Retinal pigment epithelial cell (primary cell): ENCODE measurements around the gene UBE2H.

Source experiments
- DNase-seq: peaks from one replicate; pipeline ENCODE4 v3.0.0-alpha.2; 2010; ENCODE audit warnings: low read depth
- H3K4me3 ChIP-seq: 2 replicates; pipeline ENCODE4 v1.5.1; 2011; ENCODE audit warnings: mild to moderate bottlenecking, low read length, control low read depth, moderate library complexity
- TF ChIP-seq, protein P1 (sequence below): conservative IDR thresholded peaks from 2 replicates; pipeline ENCODE4 v1.5.1; 2011; ENCODE audit warnings: low read depth, low read length, control low read depth, inconsistent platforms

UBE2H gene

GRCh38 chr7:129793506-129794310 lies 159.1 kb downstream of the UBE2H start:
- TF ChIP-seq, protein P1, sequence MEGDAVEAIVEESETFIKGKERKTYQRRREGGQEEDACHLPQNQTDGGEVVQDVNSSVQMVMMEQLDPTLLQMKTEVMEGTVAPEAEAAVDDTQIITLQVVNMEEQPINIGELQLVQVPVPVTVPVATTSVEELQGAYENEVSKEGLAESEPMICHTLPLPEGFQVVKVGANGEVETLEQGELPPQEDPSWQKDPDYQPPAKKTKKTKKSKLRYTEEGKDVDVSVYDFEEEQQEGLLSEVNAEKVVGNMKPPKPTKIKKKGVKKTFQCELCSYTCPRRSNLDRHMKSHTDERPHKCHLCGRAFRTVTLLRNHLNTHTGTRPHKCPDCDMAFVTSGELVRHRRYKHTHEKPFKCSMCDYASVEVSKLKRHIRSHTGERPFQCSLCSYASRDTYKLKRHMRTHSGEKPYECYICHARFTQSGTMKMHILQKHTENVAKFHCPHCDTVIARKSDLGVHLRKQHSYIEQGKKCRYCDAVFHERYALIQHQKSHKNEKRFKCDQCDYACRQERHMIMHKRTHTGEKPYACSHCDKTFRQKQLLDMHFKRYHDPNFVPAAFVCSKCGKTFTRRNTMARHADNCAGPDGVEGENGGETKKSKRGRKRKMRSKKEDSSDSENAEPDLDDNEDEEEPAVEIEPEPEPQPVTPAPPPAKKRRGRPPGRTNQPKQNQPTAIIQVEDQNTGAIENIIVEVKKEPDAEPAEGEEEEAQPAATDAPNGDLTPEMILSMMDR: no peak
- H3K4me3 ChIP-seq: no peak overlapping the region
- DNase-seq: no peak

DNA sequence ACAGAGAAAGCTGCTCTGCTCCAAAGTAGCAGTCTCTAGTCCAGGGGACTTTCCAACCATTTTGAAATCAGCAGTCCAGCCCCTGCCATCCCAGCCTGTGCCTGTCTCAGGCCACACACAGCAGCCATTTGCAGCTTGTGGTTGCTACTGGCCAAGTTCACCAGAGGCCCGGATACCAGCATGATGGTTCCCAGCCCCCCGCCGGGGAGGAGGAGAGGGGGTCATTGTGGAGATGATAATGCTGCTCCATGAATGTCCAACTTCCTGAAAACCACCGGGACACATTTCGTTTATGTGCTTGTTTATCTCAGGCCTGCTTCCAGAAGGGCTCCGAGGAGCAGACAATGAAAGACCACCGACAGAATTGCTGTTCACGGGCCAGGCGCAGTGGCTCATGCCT lies 160.0 kb downstream of the UBE2H start:
- TF ChIP-seq, protein P1: no peak
- no peak for DNase-seq

GRCh38 chr7:129790136-129790535 lies 162.6 kb downstream of the UBE2H start:
- TF ChIP-seq, protein P1: no peak
- no peak overlapping the region for H3K4me3 ChIP-seq
- DNase-seq: no peak

More for the DNA sequence above, 160.0 kb downstream of the UBE2H start:
- no peak overlapping the region for H3K4me3 ChIP-seq

GRCh38 chr7:129789652-129790051 lies 163.1 kb downstream of the UBE2H start:
- TF ChIP-seq, protein P1: no peak
- H3K4me3 ChIP-seq: no peak overlapping the region
- no peak for DNase-seq

- no peak overlapping the region for H3K4me3 ChIP-seq
- no peak for DNase-seq
- TF ChIP-seq, protein P1: no peak
These were observed 163.8 kb downstream of the UBE2H start for GRCh38 chr7:129789000-129789399.

DNA sequence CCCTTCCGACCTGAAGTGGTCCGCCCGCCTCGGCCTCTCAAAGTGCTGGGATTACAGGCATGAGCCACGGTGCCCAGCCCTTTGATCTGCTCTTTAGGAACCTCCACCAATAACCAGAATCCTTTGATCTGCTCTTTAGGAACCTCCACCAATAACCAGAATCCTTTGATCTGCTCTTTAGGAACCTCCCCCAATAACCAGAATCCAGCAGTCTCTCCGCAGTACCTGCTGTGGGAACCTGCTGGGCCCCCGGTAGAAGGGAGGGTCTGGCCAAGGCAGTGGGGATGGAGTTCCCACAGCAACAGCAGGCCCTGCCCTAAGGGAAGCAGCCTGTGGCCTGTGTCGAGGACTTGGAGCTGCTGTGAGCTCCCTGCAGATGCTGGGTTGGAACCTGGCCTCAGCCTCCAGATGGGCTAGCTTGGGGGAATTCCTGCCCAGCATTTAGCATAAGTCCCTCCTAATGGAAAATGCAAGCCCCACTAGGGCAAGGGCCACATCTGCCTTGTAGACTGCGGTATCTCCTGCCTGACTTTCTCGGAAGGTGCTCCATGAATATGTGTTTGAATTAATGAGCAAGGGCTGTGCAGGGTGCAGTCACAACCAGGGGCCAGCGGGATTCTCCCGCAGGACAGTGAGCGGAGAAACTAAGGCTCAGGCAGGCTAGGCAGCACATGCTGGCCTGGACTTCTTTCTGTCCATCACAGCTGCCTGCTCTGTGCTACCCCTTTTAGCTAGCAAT lies 165.8 kb downstream of the UBE2H start:
- TF ChIP-seq, protein P1: no peak
- DNase-seq: no peak

More for the DNA sequence above, 165.8 kb downstream of the UBE2H start:
- H3K4me3 ChIP-seq: no peak overlapping the region
